H1 (cell line): Measurements from ENCODE around the gene WDR93. TPM values are rescaled to one million over a fixed set of nuclear protein-coding genes. Genes with fewer than 3 reads are reported as not detected.

Source experiments
- CTCF ChIA-PET: fragments of 300-600 bp; sonication (Branson Sonifier 250); formaldehyde crosslinking; loops from one replicate; lab custom pipeline; 2021; ENCODE audit not compliant: partially characterized antibody; lab: Charles Lee
- POLR2A ChIA-PET: fragments of 300-600 bp; sonication (Branson Sonifier 250); formaldehyde crosslinking; loops from one replicate; lab custom pipeline; 2021; ENCODE audit warnings: inconsistent platforms; ENCODE audit not compliant: partially characterized antibody; lab: Charles Lee
- DNase-seq, 2 experiments: peaks; one replicate each; pipeline versions ENCODE4 v3.0.0 to v3.0.0-alpha.2; 2010 to 2022; ENCODE audit warnings: low spot score in 2 of 2, low read depth in 1 of 2, mixed read lengths in 1 of 2
- FAIRE-seq: peaks from 2 replicates; lab custom pipeline; 2011; peaks lifted over from hg19 to GRCh38; lab: Jason Lieb, UNC
- H2AFZ ChIP-seq: 2 replicates; pipeline ENCODE4 v1.8.1; 2012; ENCODE audit warnings: low read length, inconsistent platforms
- H2AK5ac ChIP-seq: 2 replicates; pipeline ENCODE4 v1.6.1; 2013; ENCODE audit warnings: low read depth, low read length
- H2BK120ac ChIP-seq: replicated peaks from 2 replicates; pipeline ENCODE3; 2013; ENCODE audit warnings: low read depth, low read length, inconsistent platforms
- H2BK12ac ChIP-seq: 2 replicates; pipeline ENCODE4 v1.6.1; 2013; ENCODE audit warnings: low read depth, low read length
- H2BK15ac ChIP-seq: 2 replicates; pipeline ENCODE4 v1.6.1; 2013; ENCODE audit warnings: low read length
- H2BK20ac ChIP-seq: 2 replicates; pipeline ENCODE4 v1.6.1; 2013; ENCODE audit warnings: low read length
- H2BK5ac ChIP-seq: 2 replicates; pipeline ENCODE4 v1.6.1; 2013; ENCODE audit warnings: low read depth, low read length
- H3K14ac ChIP-seq: 2 replicates; pipeline ENCODE4 v1.6.1; 2013; ENCODE audit warnings: inconsistent platforms; ENCODE audit not compliant: insufficient read length
- H3K18ac ChIP-seq: 2 replicates; pipeline ENCODE4 v1.6.1; 2013; ENCODE audit warnings: low read length; ENCODE audit errors: extremely low read depth
- H3K23ac ChIP-seq: 2 replicates; pipeline ENCODE4 v1.6.1; 2013; ENCODE audit warnings: inconsistent platforms; ENCODE audit not compliant: insufficient read length
- H3K23me2 ChIP-seq: 2 replicates; pipeline ENCODE4 v1.6.1; 2013; ENCODE audit warnings: low read depth, low read length
- H3K27ac ChIP-seq: 2 replicates; pipeline ENCODE4 v1.6.1; 2011; ENCODE audit warnings: low read depth, low read length, inconsistent platforms
- H3K27me3 ChIP-seq, 4 experiments: replicated peaks in 1 of 4; 1 replicate in 1 of 4; 2 replicates in 3 of 4; pipeline versions ENCODE4 v1.6.1 to v1.8.1; 2011 to 2013; ENCODE audit warnings: low read length in 3 of 4, mild to moderate bottlenecking in 3 of 4, inconsistent platforms in 2 of 4, mixed read lengths in 2 of 4, moderate library complexity in 1 of 4; ENCODE audit not compliant: control insufficient read depth in 3 of 4, insufficient read depth in 3 of 4; ENCODE audit errors: extremely low read depth in 1 of 4
- H3K36me3 ChIP-seq, 4 experiments: 2 replicates each; pipeline versions ENCODE4 v1.6.1 to v1.8.1; 2011 to 2013; ENCODE audit warnings: mild to moderate bottlenecking in 4 of 4, low read length in 3 of 4, moderate library complexity in 2 of 4, control low read depth in 1 of 4, inconsistent platforms in 1 of 4; ENCODE audit not compliant: insufficient read depth in 4 of 4, control insufficient read depth in 2 of 4
- H3K4ac ChIP-seq: replicated peaks from 2 replicates; pipeline ENCODE3; 2013; ENCODE audit warnings: low read length, low read depth, mixed read lengths, inconsistent platforms; ENCODE audit not compliant: insufficient read length
- H3K4me1 ChIP-seq, 4 experiments: replicated peaks in 1 of 4; 1 replicate in 1 of 4; 2 replicates in 3 of 4; pipeline versions ENCODE4 v1.6.1 to v1.8.1; 2011 to 2013; ENCODE audit warnings: low read length in 3 of 4, inconsistent platforms in 2 of 4, mixed read lengths in 1 of 4; ENCODE audit not compliant: insufficient read depth in 4 of 4, control insufficient read depth in 3 of 4
- H3K4me2 ChIP-seq, 2 experiments: 2 replicates each; pipeline versions ENCODE4 v1.6.1 to v1.8.1; 2011 to 2013; ENCODE audit warnings: low read depth in 2 of 2, low read length in 2 of 2, control low read depth in 1 of 2, inconsistent platforms in 1 of 2, mild to moderate bottlenecking in 1 of 2; ENCODE audit not compliant: insufficient read depth in 1 of 2
- H3K4me3 ChIP-seq, 4 experiments: fragments of 200-600, 300-600 bp in 1 of 4; sonication (generic), shearing (Covaris generic), sonication (Bioruptor Twin) in 1 of 4; 2 replicates each; pipeline versions ENCODE4 v1.5.1 to v1.8.1; 2011 to 2016; ENCODE audit warnings: low read length in 4 of 4, low read depth in 3 of 4, control low read depth in 2 of 4, inconsistent platforms in 2 of 4, mild to moderate bottlenecking in 2 of 4, mixed read lengths in 1 of 4, moderate library complexity in 1 of 4; ENCODE audit not compliant: insufficient read depth in 2 of 4; ENCODE audit errors: extremely low read depth in 1 of 4
- H3K56ac ChIP-seq: replicated peaks from 2 replicates; pipeline ENCODE3; 2013; ENCODE audit warnings: low read depth, mild to moderate bottlenecking, mixed read lengths, low read length, inconsistent platforms; ENCODE audit not compliant: insufficient read length
- H3K79me1 ChIP-seq: 2 replicates; pipeline ENCODE4 v1.6.1; 2013; ENCODE audit warnings: low read depth, low read length, control low read depth
- H3K79me2 ChIP-seq, 2 experiments: 2 replicates each; pipeline versions ENCODE4 v1.6.1 to v1.8.1; 2012 to 2013; ENCODE audit warnings: low read length in 2 of 2, mild to moderate bottlenecking in 2 of 2, inconsistent platforms in 1 of 2; ENCODE audit not compliant: insufficient read depth in 2 of 2, control insufficient read depth in 1 of 2
- H3K9ac ChIP-seq, 4 experiments: replicated peaks in 1 of 4; 1 replicate in 1 of 4; 2 replicates in 3 of 4; pipeline versions ENCODE4 v1.6.1 to v1.8.1; 2011 to 2013; ENCODE audit warnings: low read depth in 3 of 4, low read length in 3 of 4, control low read depth in 2 of 4, mild to moderate bottlenecking in 2 of 4, moderate library complexity in 2 of 4, inconsistent platforms in 1 of 4; ENCODE audit errors: extremely low read depth in 1 of 4
- H3K9me3 ChIP-seq, 2 experiments: 2 replicates each; pipeline versions ENCODE4 v1.6.1 to v1.8.1; 2012 to 2013; ENCODE audit warnings: mild to moderate bottlenecking in 2 of 2, moderate library complexity in 2 of 2, control low read depth in 1 of 2, inconsistent platforms in 1 of 2, low read depth in 1 of 2, low read length in 1 of 2, mixed read lengths in 1 of 2; ENCODE audit not compliant: insufficient read depth in 2 of 2
- H4K20me1 ChIP-seq, 2 experiments: replicated peaks in 1 of 2; 2 replicates each; pipeline versions ENCODE3 to v1.8.1; 2011 to 2013; ENCODE audit warnings: inconsistent platforms in 2 of 2, low read length in 2 of 2, mild to moderate bottlenecking in 1 of 2; ENCODE audit not compliant: insufficient read depth in 2 of 2, control insufficient read depth in 1 of 2
- H4K5ac ChIP-seq: 2 replicates; pipeline ENCODE4 v1.6.1; 2013; ENCODE audit warnings: low read length, low read depth, mixed read lengths, inconsistent platforms; ENCODE audit not compliant: insufficient read length
- H4K8ac ChIP-seq: 2 replicates; pipeline ENCODE4 v1.8.0; 2013; ENCODE audit warnings: mild to moderate bottlenecking, moderate library complexity, low read length, inconsistent platforms; ENCODE audit not compliant: insufficient read depth; ENCODE audit errors: extremely low read depth
- H4K91ac ChIP-seq: replicated peaks from 2 replicates; pipeline ENCODE3; 2013; ENCODE audit warnings: low read length, mixed read lengths, inconsistent platforms; ENCODE audit not compliant: insufficient read length
- CEBPB ChIP-seq: IDR thresholded peaks from 2 replicates; pipeline ENCODE4 v1.6.1; 2012; ENCODE audit warnings: low read depth, low read length
- EZH2 ChIP-seq: fragments of 200-600 bp; sonication (generic); IDR thresholded peaks from 2 replicates; pipeline ENCODE4 v1.7.1; 2012; ENCODE audit warnings: low read depth, mild to moderate bottlenecking, moderate library complexity, low read length, inconsistent platforms; ENCODE audit not compliant: severe bottlenecking
- GABPA ChIP-seq: IDR thresholded peaks from 2 replicates; pipeline ENCODE4 v1.6.1; 2011; ENCODE audit warnings: mild to moderate bottlenecking, low read length, moderate library complexity, borderline replicate concordance; ENCODE audit not compliant: insufficient read depth
- POU5F1 ChIP-seq: IDR thresholded peaks from 2 replicates; pipeline ENCODE4 v1.6.1; 2011; ENCODE audit warnings: low read depth, mild to moderate bottlenecking, low read length, moderate library complexity
- RFX5 ChIP-seq: IDR thresholded peaks from 2 replicates; pipeline ENCODE4 v1.6.1; 2011; ENCODE audit warnings: low read depth, low read length, improper control_type of control experiment, borderline replicate concordance
- SIX5 ChIP-seq: IDR thresholded peaks from 2 replicates; pipeline ENCODE4 v1.6.1; 2011; ENCODE audit warnings: mild to moderate bottlenecking, low read depth, low read length
- TEAD4 ChIP-seq: IDR thresholded peaks from 2 replicates; pipeline ENCODE4 v1.6.1; 2012; ENCODE audit warnings: low read depth, low read length, inconsistent platforms, mixed read lengths
- whole genome bisulfite sequencing, 2 experiments: shearing (Covaris generic) in 1 of 2; methylation state at CpG; one replicate each; pipeline versions ENCODE4 v1.1.6 to v1.1.7; 2013 to 2015; ENCODE audit warnings: low lambda C conversion rate in 2 of 2, mixed read lengths in 2 of 2, inconsistent platforms in 1 of 2, low coverage in 1 of 2, missing lambda C conversion rate in 1 of 2; ENCODE audit not compliant: insufficient replicate concordance in 2 of 2, insufficient coverage in 1 of 2, insufficient read length in 1 of 2; ENCODE audit errors: extremely low coverage in 1 of 2, missing lambda C conversion rate in 1 of 2; 5-methylcytosine and 5-hydroxymethylcytosine counted together
- polyA plus RNA-seq, 7 experiments: library from polyadenylated mRNA; depleted of rRNA in 3 of 7; stranded (reverse) in 5 of 7; unstranded in 2 of 7; fragments of >200 nt in 5 of 7; fragments of 200-250 nt in 2 of 7; gene quantifications; 1 replicate in 5 of 7; 2 replicates in 1 of 7; 4 replicates in 1 of 7; pipeline versions ENCODE4 v1.2.1 to v1.2.3, GENCODE V29; 2011 to 2013; ENCODE audit warnings: missing spikeins in 2 of 7, mixed read lengths in 2 of 7
- total RNA-seq: library from RNA; stranded (reverse); fragmentation: NEBNext Ultra II Directional; extraction: Animal tissue kit (Norgen Biotek cat#: 25700); gene quantifications from 2 replicates; pipeline ENCODE4 v1.2.1, GENCODE V29; 2021
- TF ChIP-seq, protein P1 (sequence below): IDR thresholded peaks from 2 replicates; pipeline ENCODE4 v1.6.1; 2012; ENCODE audit warnings: inconsistent platforms

The WDR93 gene
- total and polyA plus RNA-seq, 2 of the 8 experiments (the other 6 are each of a cell fraction or from before 2014, with no cell fraction given): 0.03 TPM; not detected in 1

DNA sequence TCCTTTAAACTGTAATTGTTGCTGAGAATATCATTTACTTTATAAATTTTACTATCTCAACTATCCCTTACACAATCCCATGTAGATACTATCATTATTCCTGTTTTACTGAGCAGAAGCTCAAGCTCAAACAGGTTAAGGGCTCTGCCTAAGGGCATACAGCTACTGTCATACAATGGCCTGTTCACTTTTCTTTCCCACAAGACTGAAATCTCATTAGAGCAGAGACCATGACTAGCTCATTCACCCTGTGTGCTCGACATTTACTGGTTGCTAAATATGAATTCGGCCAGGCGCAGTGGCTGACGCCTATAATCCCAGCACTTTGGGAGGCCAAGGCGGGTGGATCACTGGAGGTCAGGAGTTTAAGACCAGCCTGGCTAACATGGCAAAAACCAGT, 83.9 kb downstream of the WDR93 start:
- H4K8ac ChIP-seq: no peak overlapping the region
- H3K79me1 ChIP-seq: no peaks in the 10 kb centered on the region
- H3K23ac ChIP-seq: no peak overlapping the region
- no peak for TF ChIP-seq RFX5
- TF ChIP-seq EZH2: no peak
- TF ChIP-seq POU5F1: no peak
- TF ChIP-seq GABPA: no peak
- no peak for TF ChIP-seq SIX5
- TF ChIP-seq, protein P1, sequence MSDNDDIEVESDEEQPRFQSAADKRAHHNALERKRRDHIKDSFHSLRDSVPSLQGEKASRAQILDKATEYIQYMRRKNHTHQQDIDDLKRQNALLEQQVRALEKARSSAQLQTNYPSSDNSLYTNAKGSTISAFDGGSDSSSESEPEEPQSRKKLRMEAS: no peak
- no peak for TF ChIP-seq CEBPB
- no peak for TF ChIP-seq TEAD4
- no peak overlapping the region for H4K91ac ChIP-seq
- H3K4ac ChIP-seq: no peak overlapping the region
- H3K18ac ChIP-seq: no peak overlapping the region
- H2BK20ac ChIP-seq: no peak overlapping the region
- WGBS, 2 experiments: 89% methylated on average over 5 of the region's 5 CpGs; no CpG with 5 or more reads in 1 of the 2 experiments
- no peaks in the 10 kb centered on the region for H3K79me2 ChIP-seq
- H3K4me3 ChIP-seq: no peak overlapping the region
- no peak overlapping the region for H2AFZ ChIP-seq
- H3K36me3 ChIP-seq: no peaks in the 10 kb centered on the region
- DNase-seq: no peak
- POLR2A ChIA-PET: no interaction called here
- no peaks in the 10 kb centered on the region for H3K9me3 ChIP-seq
- no peaks in the 10 kb centered on the region for H4K20me1 ChIP-seq
- no peak overlapping the region for H2BK5ac ChIP-seq
- no peak overlapping the region for H2AK5ac ChIP-seq
- H2BK12ac ChIP-seq: no peak overlapping the region
- H3K27ac ChIP-seq: no peak overlapping the region
- no peak overlapping the region for H3K56ac ChIP-seq
- H3K27me3 ChIP-seq: peaks cover 13 to 31% (median 27%) of the 10 kb centered on the region in 4 experiments
- no peak overlapping the region for H2BK15ac ChIP-seq
- H4K5ac ChIP-seq: no peak overlapping the region
- H3K4me2 ChIP-seq: no peak overlapping the region
- H3K9ac ChIP-seq: no peak overlapping the region
- no peak overlapping the region for H3K14ac ChIP-seq
- no peak for FAIRE-seq
- H2BK120ac ChIP-seq: no peak overlapping the region
- peaks cover 0 to 4% (median 1%) of the 10 kb centered on the region in 4 experiments; a peak in 2 of 7 replicates for H3K4me1 ChIP-seq
- CTCF ChIA-PET: interaction anchor here (0.8 to 6.5 kb wide), 11 partner anchors 9 to 313 kb away, joined by 3 to 90 read pairs (median 5); no protein-coding TSS in a partner anchor
- H3K23me2 ChIP-seq: no peaks in the 10 kb centered on the region; the same call in 1 of the 2 replicates
